Stimulated activated CD8-positive, alpha-beta memory T cell treated with anti-CD3 and anti-CD28 coated beads, Interleukin-15, amount 100 ng/mL, for 24 hours (primary cell): Measurements from ENCODE around the gene ATP2C1.

ENCODE experiments used
- DNase-seq: peaks from one replicate; pipeline ENCODE4 v3.0.0-alpha.2; 2020; ENCODE audit warnings: low read depth

The ATP2C1 gene

GRCh38 chr3:130894130-130894985, 474 bp downstream of the ATP2C1 start:
- DNase-seq = peak; percentile 11

GRCh38 chr3:130894986-130895280, 1.0 kb downstream of the ATP2C1 start:
- no peak for DNase-seq

- DNase-seq = no peak
Observed at GRCh38 chr3:130895690-130896488, 2.0 kb downstream of the ATP2C1 start.

- DNase-seq = no peak
Observed at GRCh38 chr3:130897316-130897715, 3.4 kb downstream of the ATP2C1 start.

GRCh38 chr3:130900959-130901358, 7.1 kb downstream of the ATP2C1 start:
- no peak for DNase-seq

GRCh38 chr3:130901463-130902204, 7.8 kb downstream of the ATP2C1 start:
- no peak for DNase-seq

- no peak for DNase-seq
Observed at GRCh38 chr3:130903412-130903908, 9.6 kb downstream of the ATP2C1 start.

GRCh38 chr3:130904491-130904890, 10.6 kb downstream of the ATP2C1 start:
- DNase-seq = no peak

- no peak for DNase-seq
Observed at GRCh38 chr3:130905551-130905950, 11.7 kb downstream of the ATP2C1 start.

- no peak for DNase-seq
Observed at GRCh38 chr3:130906374-130906995, 12.6 kb downstream of the ATP2C1 start.

GRCh38 chr3:130907500-130907899, 13.6 kb downstream of the ATP2C1 start:
- DNase-seq = no peak

- no peak for DNase-seq
Observed at GRCh38 chr3:130907966-130908365, 14.1 kb downstream of the ATP2C1 start.

- no peak for DNase-seq
Observed at GRCh38 chr3:130915567-130916292, 21.8 kb downstream of the ATP2C1 start.

GRCh38 chr3:130916507-130917167, 22.8 kb downstream of the ATP2C1 start:
- DNase-seq = no peak

GRCh38 chr3:130918328-130918727, 24.4 kb downstream of the ATP2C1 start:
- DNase-seq = no peak

- DNase-seq = no peak
Observed at GRCh38 chr3:130925628-130926027, 31.7 kb downstream of the ATP2C1 start.

GRCh38 chr3:130926504-130926903, 32.6 kb downstream of the ATP2C1 start:
- DNase-seq = no peak

- no peak for DNase-seq
Observed at GRCh38 chr3:130929804-130930203, 35.9 kb downstream of the ATP2C1 start.

GRCh38 chr3:130932979-130933378, 39.1 kb downstream of the ATP2C1 start:
- no peak for DNase-seq

GRCh38 chr3:130933801-130934345, 40.0 kb downstream of the ATP2C1 start:
- DNase-seq = no peak
